ENCODE data around the gene C12orf75. TPM values are rescaled to one million over a fixed set of nuclear protein-coding genes. Genes with fewer than 3 reads are reported as not detected.
A peak's percentile ranks its signal among the peaks of the same experiment; 100 is the strongest.

C12orf75 gene
- 100 to 1,000 TPM; 160 to 210 TPM for total RNA-seq

GRCh38 chr12:105330283-105330930, at the start of gene C12orf75:
C12orf75 (plus strand) TSS chr12:105330691; CDS start chr12:105330892, 201 bp downstream.
- H3K9me3 Mint-ChIP-seq: no peaks in the 10 kb centered on the region
- DNase-seq: peak; percentile 92
- POLR2A ChIA-PET: interaction anchor here (0.6 kb wide), 1 partner anchor 26 kb away, joined by 3 read pairs; no protein-coding TSS in a partner anchor
- H3K36me3 Mint-ChIP-seq (ENCODE audit: low read depth): peaks cover 30% of the 10 kb centered on the region
- CTCF ChIA-PET: interaction anchor here (1.1 to 1.7 kb wide), 3 partner anchors 20 to 95 kb away, joined by 3 to 5 read pairs (median 4); partner anchors contain the start of gene APPL2
- H3K27me3 Mint-ChIP-seq: no peaks in the 10 kb centered on the region
- H3K4me3 Mint-ChIP-seq: peak within 1 kb of the TSS; percentile 89
- H3K27ac Mint-ChIP-seq: peak within 1 kb of the TSS; percentile 91
- H3K4me1 Mint-ChIP-seq: peaks cover 81% of the 10 kb centered on the region

- no peaks in the 10 kb centered on the region for H3K36me3 Mint-ChIP-seq (ENCODE audit: low read depth)
- peaks cover 17% of the 10 kb centered on the region for H3K27me3 Mint-ChIP-seq
- H3K4me3 Mint-ChIP-seq: no peak overlapping the region
- CTCF ChIA-PET: no interaction called here
- POLR2A ChIA-PET: no interaction called here
- H3K9me3 Mint-ChIP-seq: no peaks in the 10 kb centered on the region
- H3K4me1 Mint-ChIP-seq: peaks cover 4% of the 10 kb centered on the region
- no peak for DNase-seq
- no peak overlapping the region for H3K27ac Mint-ChIP-seq
Observed at GRCh38 chr12:105280966-105281693, 49.4 kb upstream of the C12orf75 start.

GRCh38 chr12:105281694-105282049, 48.8 kb upstream of the C12orf75 start:
- H3K4me1 Mint-ChIP-seq: no peaks in the 10 kb centered on the region
- DNase-seq: no peak
- no peaks in the 10 kb centered on the region for H3K9me3 Mint-ChIP-seq
- ChIA-PET POLR2A (no interaction called here), CTCF (no interaction called here)
- H3K27me3 Mint-ChIP-seq: peaks cover 22% of the 10 kb centered on the region
- H3K27ac Mint-ChIP-seq: no peak overlapping the region
- no peak overlapping the region for H3K4me3 Mint-ChIP-seq
- H3K36me3 Mint-ChIP-seq (ENCODE audit: low read depth): no peaks in the 10 kb centered on the region

GRCh38 chr12:105285378-105285777, 45.1 kb upstream of the C12orf75 start:
- Mint-ChIP-seq H3K36me3 (ENCODE audit: low read depth) (no peaks in the 10 kb centered on the region), H3K27me3 (peaks cover 22% of the 10 kb centered on the region), H3K4me3 (no peak overlapping the region), H3K27ac (no peak overlapping the region), H3K4me1 (no peaks in the 10 kb centered on the region), H3K9me3 (no peaks in the 10 kb centered on the region)
- no peak for DNase-seq
- CTCF ChIA-PET: no interaction called here
- POLR2A ChIA-PET: no interaction called here

- no peak overlapping the region for H3K27ac Mint-ChIP-seq
- POLR2A ChIA-PET: no interaction called here
- H3K4me1 Mint-ChIP-seq: no peaks in the 10 kb centered on the region
- no peaks in the 10 kb centered on the region for H3K9me3 Mint-ChIP-seq
- peaks cover 25% of the 10 kb centered on the region for H3K27me3 Mint-ChIP-seq
- CTCF ChIA-PET: interaction anchor here (0.9 kb wide), 2 partner anchors 9 to 121 kb away, joined by 3 read pairs; no protein-coding TSS in a partner anchor
- no peak overlapping the region for H3K4me3 Mint-ChIP-seq
- no peaks in the 10 kb centered on the region for H3K36me3 Mint-ChIP-seq (ENCODE audit: low read depth)
- no peak for DNase-seq
Observed at GRCh38 chr12:105287408-105287807, 43.1 kb upstream of the C12orf75 start.

- no peak overlapping the region for H3K4me3 Mint-ChIP-seq
- H3K9me3 Mint-ChIP-seq: no peaks in the 10 kb centered on the region
- no peaks in the 10 kb centered on the region for H3K36me3 Mint-ChIP-seq (ENCODE audit: low read depth)
- H3K27me3 Mint-ChIP-seq: peaks cover 30% of the 10 kb centered on the region
- ChIA-PET CTCF (no interaction called here), POLR2A (no interaction called here)
- no peaks in the 10 kb centered on the region for H3K4me1 Mint-ChIP-seq
- DNase-seq: no peak
- no peak overlapping the region for H3K27ac Mint-ChIP-seq
Observed at GRCh38 chr12:105288311-105288996, 42.0 kb upstream of the C12orf75 start.

GRCh38 chr12:105289114-105289904, 41.2 kb upstream of the C12orf75 start:
- Mint-ChIP-seq H3K27ac (no peak overlapping the region), H3K4me3 (no peak overlapping the region), H3K27me3 (peaks cover 26% of the 10 kb centered on the region), H3K36me3 (ENCODE audit: low read depth) (no peaks in the 10 kb centered on the region), H3K4me1 (no peaks in the 10 kb centered on the region), H3K9me3 (no peaks in the 10 kb centered on the region)
- ChIA-PET POLR2A (no interaction called here), CTCF (no interaction called here)
- DNase-seq: no peak

GRCh38 chr12:105291531-105291930, 39.0 kb upstream of the C12orf75 start:
- POLR2A ChIA-PET: no interaction called here
- no peak overlapping the region for H3K4me3 Mint-ChIP-seq
- H3K9me3 Mint-ChIP-seq: no peaks in the 10 kb centered on the region
- H3K27me3 Mint-ChIP-seq: peaks cover 20% of the 10 kb centered on the region
- CTCF ChIA-PET: interaction anchor here (0.7 to 1.1 kb wide), 2 partner anchors 27 to 135 kb away, joined by 3 read pairs; no protein-coding TSS in a partner anchor
- H3K36me3 Mint-ChIP-seq (ENCODE audit: low read depth): no peaks in the 10 kb centered on the region
- DNase-seq: no peak
- H3K4me1 Mint-ChIP-seq: no peaks in the 10 kb centered on the region
- H3K27ac Mint-ChIP-seq: no peak overlapping the region

- peaks cover 4% of the 10 kb centered on the region for H3K36me3 Mint-ChIP-seq (ENCODE audit: low read depth)
- peaks cover 19% of the 10 kb centered on the region for H3K27me3 Mint-ChIP-seq
- H3K27ac Mint-ChIP-seq: no peak overlapping the region
- ChIA-PET CTCF (interaction anchor here (1.1 to 2.1 kb wide), 2 partner anchors 20 to 28 kb away, joined by 3 to 6 read pairs; no protein-coding TSS in a partner anchor), POLR2A (no interaction called here)
- no peak for DNase-seq
- H3K4me1 Mint-ChIP-seq: no peaks in the 10 kb centered on the region
- no peak overlapping the region for H3K4me3 Mint-ChIP-seq
- peaks cover 3% of the 10 kb centered on the region for H3K9me3 Mint-ChIP-seq
Observed at GRCh38 chr12:105292705-105293104, 37.8 kb upstream of the C12orf75 start.

- Mint-ChIP-seq H3K36me3 (ENCODE audit: low read depth) (peaks cover 8% of the 10 kb centered on the region), H3K27ac (no peak overlapping the region), H3K9me3 (peaks cover 7% of the 10 kb centered on the region), H3K4me1 (no peaks in the 10 kb centered on the region), H3K27me3 (peaks cover 19% of the 10 kb centered on the region), H3K4me3 (no peak overlapping the region)
- POLR2A ChIA-PET: no interaction called here
- CTCF ChIA-PET: interaction anchor here (2.1 kb wide), 1 partner anchor 21 kb away, joined by 6 read pairs; no protein-coding TSS in a partner anchor
- DNase-seq: no peak
Observed at GRCh38 chr12:105293187-105293586, 37.3 kb upstream of the C12orf75 start.

- no peak overlapping the region for H3K27ac Mint-ChIP-seq
- peaks cover 9% of the 10 kb centered on the region for H3K9me3 Mint-ChIP-seq
- DNase-seq: no peak
- ChIA-PET CTCF (interaction anchor here (0.6 to 2.1 kb wide), 2 partner anchors 22 to 85 kb away, joined by 3 to 6 read pairs; no protein-coding TSS in a partner anchor), POLR2A (no interaction called here)
- H3K36me3 Mint-ChIP-seq (ENCODE audit: low read depth): peaks cover 8% of the 10 kb centered on the region
- H3K4me1 Mint-ChIP-seq: no peaks in the 10 kb centered on the region
- peaks cover 19% of the 10 kb centered on the region for H3K27me3 Mint-ChIP-seq
- no peak overlapping the region for H3K4me3 Mint-ChIP-seq
Observed at GRCh38 chr12:105294161-105294560, 36.3 kb upstream of the C12orf75 start.

GRCh38 chr12:105294886-105295479, 35.5 kb upstream of the C12orf75 start:
- POLR2A ChIA-PET: no interaction called here
- CTCF ChIA-PET: interaction anchor here (0.6 to 2.1 kb wide), 2 partner anchors 22 to 155 kb away, joined by 4 to 6 read pairs; no protein-coding TSS in a partner anchor

More at GRCh38 chr12:105294886-105295479, 35.5 kb upstream of the C12orf75 start:
- peaks cover 8% of the 10 kb centered on the region for H3K36me3 Mint-ChIP-seq (ENCODE audit: low read depth)
- DNase-seq: no peak
- H3K4me1 Mint-ChIP-seq: no peaks in the 10 kb centered on the region
- no peak overlapping the region for H3K27ac Mint-ChIP-seq
- H3K4me3 Mint-ChIP-seq: no peak overlapping the region
- H3K9me3 Mint-ChIP-seq: peaks cover 16% of the 10 kb centered on the region
- H3K27me3 Mint-ChIP-seq: peaks cover 19% of the 10 kb centered on the region
